Kidney (tissue), 14 donors: ENCODE measurements around the gene LGALS7. TPM values are rescaled to one million over a fixed set of nuclear protein-coding genes. Genes with fewer than 3 reads are reported as not detected.

Experiments used
- DNase-seq, 5 donors: peaks; one replicate each; pipeline ENCODE4 v3.0.0-alpha.2; 2013 to 2020
- FAIRE-seq: peaks from 2 replicates; lab custom pipeline; 2012; peaks lifted over from hg19 to GRCh38; lab: Jason Lieb, UNC
- H3K27ac ChIP-seq, 2 donors: one replicate each; pipeline ENCODE4 v1.7.0; 2013; ENCODE audit warnings: low read depth in 2 of 2, low read length in 2 of 2, inconsistent platforms in 1 of 2
- H3K27me3 ChIP-seq: one replicate; pipeline ENCODE4 v1.7.1; 2013; ENCODE audit warnings: low read length, inconsistent platforms; ENCODE audit not compliant: control insufficient read depth, insufficient read depth
- H3K36me3 ChIP-seq, 3 donors: one replicate each; pipeline versions ENCODE4 v1.7.0 to v1.7.1; 2013; ENCODE audit warnings: low read length in 3 of 3, control low read depth in 1 of 3, inconsistent platforms in 1 of 3; ENCODE audit not compliant: insufficient read depth in 3 of 3, control insufficient read depth in 2 of 3
- H3K4me1 ChIP-seq, 3 donors: one replicate each; pipeline versions ENCODE4 v1.7.0 to v1.7.1; 2013; ENCODE audit warnings: low read length in 3 of 3, inconsistent platforms in 1 of 3, low read depth in 1 of 3; ENCODE audit not compliant: control insufficient read depth in 2 of 3, insufficient read depth in 2 of 3
- H3K4me3 ChIP-seq, 3 donors: one replicate each; pipeline versions ENCODE4 v1.7.0 to v1.8.1; 2013; ENCODE audit warnings: low read length in 3 of 3, control low read depth in 1 of 3, inconsistent platforms in 1 of 3
- H3K9ac ChIP-seq, 3 donors: one replicate each; pipeline versions ENCODE4 v1.7.0 to v1.7.1; 2013; ENCODE audit warnings: low read length in 3 of 3, control low read depth in 1 of 3, inconsistent platforms in 1 of 3
- H3K9me3 ChIP-seq, 3 donors: one replicate each; pipeline versions ENCODE4 v1.7.0 to v1.7.1; 2013; ENCODE audit warnings: low read length in 3 of 3, control low read depth in 1 of 3, inconsistent platforms in 1 of 3; ENCODE audit not compliant: control insufficient read depth in 2 of 3, insufficient read depth in 1 of 3
- intact Hi-C: fragments of 100-400 bp; cut with DNase I; formaldehyde crosslinking; loops from one replicate; pipeline ENCODE4 v1.11.1; 2022
- polyA plus RNA-seq: library from polyadenylated mRNA; stranded (reverse); fragments of 350-450 nt; fragmentation: Illumina TruSeq; extraction: RNeasy Lipid Tissue Mini Kit (QIAGEN cat#74804); gene quantifications from one replicate; pipeline ENCODE4 v1.2.3, GENCODE V29; 2014; ENCODE audit warnings: low read depth, low replicate concordance; ENCODE audit not compliant: insufficient read depth
- total RNA-seq: library from RNA; stranded (reverse); fragmentation: NEBNext Ultra II Directional; extraction: Animal tissue kit (Norgen Biotek cat#: 25700); gene quantifications from one replicate; pipeline ENCODE4 v1.2.1, GENCODE V29; 2021
- TF ChIP-seq, protein P1 (sequence below): IDR thresholded peaks from 3 replicates; pipeline ENCODE4 v1.5.1; 2012; ENCODE audit warnings: mild to moderate bottlenecking, moderate library complexity, borderline replicate concordance; ENCODE audit not compliant: insufficient read depth; ENCODE audit errors: extremely low read depth
- donor health status: control.
- donor health status: control.
- donor health status: control.
- donor health status: control.
- donor health status: control.
- donor health status: DM: yes; HTN: yes; CAD: no.
- donor health status: Normal renal cell carcinoma (clear cell type).

LGALS7 gene
- total and polyA plus RNA-seq, 2 donors from 2014 or later = 1.3 TPM; not detected in 1

DNA sequence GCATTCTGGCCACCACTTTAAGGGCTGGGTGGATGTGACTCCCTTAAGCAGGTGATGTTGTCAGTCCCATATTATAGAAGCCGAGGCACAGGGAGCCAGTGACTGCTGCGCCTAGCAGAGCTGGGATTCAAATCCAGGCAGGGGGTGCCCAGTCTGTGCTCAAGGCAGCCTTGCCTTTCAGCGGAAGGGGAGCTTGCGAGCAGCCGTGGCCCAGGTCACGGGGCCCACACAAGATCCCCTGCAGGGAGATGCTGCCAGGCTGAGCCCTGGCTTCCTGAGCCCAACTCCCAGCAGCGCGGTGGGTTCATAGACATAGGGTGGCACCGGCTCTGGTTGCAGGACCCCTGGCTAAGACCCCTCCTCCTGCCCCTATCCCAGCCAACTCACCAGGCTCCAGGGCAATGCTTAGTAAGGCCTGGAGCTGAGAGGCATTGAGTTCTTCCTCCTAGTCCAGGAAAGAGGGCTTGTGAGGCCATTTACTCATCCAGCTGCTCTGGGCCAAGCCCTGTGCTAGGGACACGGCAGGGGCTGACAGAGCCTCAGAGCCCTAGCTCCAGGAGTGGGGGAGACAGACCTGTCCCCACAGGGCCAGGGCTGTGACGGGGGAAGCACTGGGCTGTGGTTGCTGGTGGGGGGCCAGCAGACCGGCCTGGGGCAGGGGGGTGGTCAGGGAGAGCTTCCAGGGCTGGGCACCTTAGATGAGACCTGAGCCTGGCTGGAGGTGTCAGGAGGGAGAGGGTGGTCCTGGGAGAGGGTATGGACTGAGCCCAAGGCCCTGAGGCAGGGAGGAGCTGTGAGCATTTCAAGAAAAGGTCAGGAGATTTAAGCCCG lies 38.7 kb downstream of the LGALS7 start:
- Histone ChIP-seq H3K4me1 (peaks cover 0 to 10% (median 5%) of the 10 kb centered on the region in 3 donors), H3K4me3 (peak overlapping the region in 1 of 3 donors; percentile 32), H3K36me3 (peaks cover 3 to 11% (median 4%) of the 10 kb centered on the region in 3 donors), H3K27ac (peak overlapping the region; percentile 56 to 79), H3K9me3 (no peaks in the 10 kb centered on the region), H3K27me3 (no peaks in the 10 kb centered on the region), H3K9ac (peak overlapping the region in 1 of 3 donors; percentile 7)
- intact Hi-C loops = no loop called here
- DNase-seq (peak in 2 of 5 donors; percentile 55 to 82), FAIRE-seq (no peak)
- TF ChIP-seq, protein P1, sequence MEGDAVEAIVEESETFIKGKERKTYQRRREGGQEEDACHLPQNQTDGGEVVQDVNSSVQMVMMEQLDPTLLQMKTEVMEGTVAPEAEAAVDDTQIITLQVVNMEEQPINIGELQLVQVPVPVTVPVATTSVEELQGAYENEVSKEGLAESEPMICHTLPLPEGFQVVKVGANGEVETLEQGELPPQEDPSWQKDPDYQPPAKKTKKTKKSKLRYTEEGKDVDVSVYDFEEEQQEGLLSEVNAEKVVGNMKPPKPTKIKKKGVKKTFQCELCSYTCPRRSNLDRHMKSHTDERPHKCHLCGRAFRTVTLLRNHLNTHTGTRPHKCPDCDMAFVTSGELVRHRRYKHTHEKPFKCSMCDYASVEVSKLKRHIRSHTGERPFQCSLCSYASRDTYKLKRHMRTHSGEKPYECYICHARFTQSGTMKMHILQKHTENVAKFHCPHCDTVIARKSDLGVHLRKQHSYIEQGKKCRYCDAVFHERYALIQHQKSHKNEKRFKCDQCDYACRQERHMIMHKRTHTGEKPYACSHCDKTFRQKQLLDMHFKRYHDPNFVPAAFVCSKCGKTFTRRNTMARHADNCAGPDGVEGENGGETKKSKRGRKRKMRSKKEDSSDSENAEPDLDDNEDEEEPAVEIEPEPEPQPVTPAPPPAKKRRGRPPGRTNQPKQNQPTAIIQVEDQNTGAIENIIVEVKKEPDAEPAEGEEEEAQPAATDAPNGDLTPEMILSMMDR = no peak

GRCh38 chr19:38734176-38734425 lies 39.2 kb downstream of the LGALS7 start:
- TF ChIP-seq, protein P1 = no peak
- no peak overlapping the region for H3K9ac ChIP-seq
- H3K27me3 ChIP-seq = no peaks in the 10 kb centered on the region
- peak overlapping the region; percentile 56 to 79 for H3K27ac ChIP-seq
- no peaks in the 10 kb centered on the region for H3K9me3 ChIP-seq
- DNase-seq (no peak), FAIRE-seq (no peak)
- H3K4me1 ChIP-seq = peaks cover 0 to 10% (median 5%) of the 10 kb centered on the region in 3 donors
- intact Hi-C loops = no loop called here
- peaks cover 3 to 11% (median 4%) of the 10 kb centered on the region in 3 donors for H3K36me3 ChIP-seq
- peak overlapping the region in 1 of 3 donors; percentile 32 for H3K4me3 ChIP-seq

- FAIRE-seq (no peak), DNase-seq (peak in 2 of 5 donors; percentile 50 to 77)
- H3K4me3 ChIP-seq = peak overlapping the region in 1 of 3 donors; percentile 32
- peak overlapping the region; percentile 56 to 79 for H3K27ac ChIP-seq
- TF ChIP-seq, protein P1 = no peak
- peaks cover 3 to 11% (median 4%) of the 10 kb centered on the region in 3 donors for H3K36me3 ChIP-seq
- intact Hi-C loops = no loop called here
- no peak overlapping the region for H3K9ac ChIP-seq
- H3K27me3 ChIP-seq = no peaks in the 10 kb centered on the region
- no peaks in the 10 kb centered on the region for H3K9me3 ChIP-seq
- H3K4me1 ChIP-seq = peaks cover 0 to 12% (median 5%) of the 10 kb centered on the region in 3 donors
Measured at GRCh38 chr19:38733493-38734175, 39.7 kb downstream of the LGALS7 start.
